Spinal cord (tissue), 10 donors: ENCODE data around the gene CDCA5. TPM values are rescaled to one million over a fixed set of nuclear protein-coding genes. Genes with fewer than 3 reads are reported as not detected.

ENCODE experiments used
- DNase-seq, 6 donors: peaks; one replicate each; pipeline versions ENCODE4 v3.0.0 to v3.0.0-alpha.2; 2013 to 2015; ENCODE audit warnings: low spot score in 6 of 6, low read depth in 4 of 6
- H3K27ac ChIP-seq: one replicate; pipeline ENCODE4 v1.5.1; 2013; ENCODE audit warnings: low read depth, low read length, control low read depth
- H3K27me3 ChIP-seq: one replicate; pipeline ENCODE4 v1.6.1; 2013; ENCODE audit warnings: low read length; ENCODE audit not compliant: control insufficient read depth, insufficient read depth
- H3K36me3 ChIP-seq: one replicate; pipeline ENCODE4 v1.6.1; 2013; ENCODE audit warnings: low read length; ENCODE audit not compliant: control insufficient read depth, insufficient read depth
- H3K4me1 ChIP-seq: one replicate; pipeline ENCODE4 v1.6.1; 2013; ENCODE audit warnings: low read length; ENCODE audit not compliant: control insufficient read depth, insufficient read depth
- H3K4me3 ChIP-seq: one replicate; pipeline ENCODE4 v1.5.1; 2013; ENCODE audit warnings: low read depth, low read length, control low read depth
- H3K9me3 ChIP-seq: one replicate; pipeline ENCODE4 v1.6.1; 2013; ENCODE audit warnings: low read length; ENCODE audit not compliant: control insufficient read depth, insufficient read depth
- WGBS: methylation state at CpG from one replicate; pipeline ENCODE4 v1.1.5; 2013; ENCODE audit warnings: missing lambda C conversion rate; ENCODE audit not compliant: insufficient coverage; 5-methylcytosine and 5-hydroxymethylcytosine counted together
- long read RNA-seq, 4 donors: transcript quantifications; one replicate each; lab custom pipeline, GENCODE V29; 2026
- polyA plus RNA-seq, 2 donors: library from polyadenylated mRNA; unstranded; fragments of 120-200 nt; gene quantifications; one replicate each; pipeline ENCODE4 v1.2.1, GENCODE V29; 2013; ENCODE audit not compliant: insufficient read length in 2 of 2
- total RNA-seq, 2 donors: library from RNA; depleted of rRNA in 1 of 2; stranded (reverse); fragments of 120-200 nt in 1 of 2; fragments of >200 nt in 1 of 2; gene quantifications; one replicate each; pipeline versions ENCODE4 v1.2.3 to v1.2.4, GENCODE V29; 2013 to 2014
- donor health status: healthy.

Gene CDCA5
- total RNA-seq (1 to 10 TPM; 5.4 to 8.7 TPM), polyA plus RNA-seq (10 to 100 TPM; 14.1 to 15.0 TPM)
- long read RNA-seq, donor 1, partial matches to known transcripts = 0 of 3 reads
- long read RNA-seq, donor 1, other reads (novel, unspliced or antisense) = 0 of 3 reads
- long read RNA-seq, donor 2, partial matches to known transcripts = 0 of 1 reads
- long read RNA-seq, donor 2, other reads (novel, unspliced or antisense) = 0 of 1 reads
- long read RNA-seq, donor 3, partial matches to known transcripts = 0 of 1 reads
- long read RNA-seq, donor 3, other reads (novel, unspliced or antisense) = 0 of 1 reads
- long read RNA-seq, donor 4, transcript CDCA5-201 (6 exons, 2,587 nt) = major isoform, 8 of 34 reads
- long read RNA-seq, donor 4, partial matches to known transcripts = 11 of 34 reads
- long read RNA-seq, donor 4, other reads (novel, unspliced or antisense) = 13 of 34 reads

- peak; percentile 85 to 99 (median 93) for DNase-seq
- Histone ChIP-seq H3K27me3 (no peaks in the 10 kb centered on the region), H3K4me1 (peaks cover 24% of the 10 kb centered on the region), H3K4me3 (peak within 1 kb of the TSS; percentile 85), H3K27ac (peak within 1 kb of the TSS; percentile 98), H3K9me3 (no peaks in the 10 kb centered on the region), H3K36me3 (peaks cover 39% of the 10 kb centered on the region)
- WGBS = under 1% methylated on average over 77 of the region's 79 CpGs
Observed at GRCh38 chr11:65083834-65084597, at the start of gene CDCA5, which contains the start of gene ZFPL1. CDCA5 (minus strand) TSS chr11:65084040; CDS start chr11:65083978, 62 bp downstream. ZFPL1 (plus strand) TSS chr11:65084222; CDS start chr11:65084699, 477 bp downstream.

- peak overlapping the region; percentile 95 for H3K4me3 ChIP-seq
- peaks cover 32% of the 10 kb centered on the region for H3K4me1 ChIP-seq
- no peak for DNase-seq
- 62% methylated on average over 14 of the region's 18 CpGs for WGBS
- H3K27ac ChIP-seq = no peak overlapping the region
- no peaks in the 10 kb centered on the region for H3K27me3 ChIP-seq
- peaks cover 55% of the 10 kb centered on the region for H3K36me3 ChIP-seq
- H3K9me3 ChIP-seq = no peaks in the 10 kb centered on the region
Observed at GRCh38 chr11:65132988-65133700, 49.3 kb upstream of the CDCA5 start.

GRCh38 chr11:65132238-65132987 is 48.6 kb upstream of the CDCA5 start:
- H3K27me3 ChIP-seq = no peaks in the 10 kb centered on the region
- no peak overlapping the region for H3K27ac ChIP-seq
- H3K4me3 ChIP-seq = no peak overlapping the region
- DNase-seq = no peak
- 89% methylated on average over 7 of the region's 10 CpGs for WGBS
- no peaks in the 10 kb centered on the region for H3K9me3 ChIP-seq
- H3K4me1 ChIP-seq = peaks cover 32% of the 10 kb centered on the region
- H3K36me3 ChIP-seq = peaks cover 62% of the 10 kb centered on the region

- Histone ChIP-seq H3K4me1 (peaks cover 32% of the 10 kb centered on the region), H3K27me3 (no peaks in the 10 kb centered on the region), H3K4me3 (no peak overlapping the region), H3K9me3 (no peaks in the 10 kb centered on the region), H3K36me3 (peaks cover 66% of the 10 kb centered on the region), H3K27ac (no peak overlapping the region)
- WGBS = 94% methylated on average over 6 of the region's 6 CpGs
- no peak for DNase-seq
Observed at GRCh38 chr11:65131895-65132237, 48.0 kb upstream of the CDCA5 start.

GRCh38 chr11:65131417-65131776 is 47.6 kb upstream of the CDCA5 start:
- Histone ChIP-seq H3K4me3 (no peak overlapping the region), H3K27me3 (no peaks in the 10 kb centered on the region), H3K4me1 (peaks cover 32% of the 10 kb centered on the region), H3K36me3 (peaks cover 71% of the 10 kb centered on the region), H3K27ac (no peak overlapping the region), H3K9me3 (no peaks in the 10 kb centered on the region)
- no peak for DNase-seq
- no CpG with 5 or more reads among the region's 3 CpGs for WGBS

- Histone ChIP-seq H3K27me3 (no peaks in the 10 kb centered on the region), H3K4me3 (no peak overlapping the region), H3K36me3 (peaks cover 77% of the 10 kb centered on the region), H3K4me1 (peaks cover 31% of the 10 kb centered on the region), H3K27ac (no peak overlapping the region), H3K9me3 (no peaks in the 10 kb centered on the region)
- no peak for DNase-seq
- WGBS = 95% methylated on average over 18 of the region's 19 CpGs
Observed at GRCh38 chr11:65130631-65131416, 47.0 kb upstream of the CDCA5 start.

GRCh38 chr11:65129649-65130441 is 46.0 kb upstream of the CDCA5 start:
- H3K27me3 ChIP-seq = no peaks in the 10 kb centered on the region
- 90% methylated on average over 11 of the region's 13 CpGs for WGBS
- H3K4me3 ChIP-seq = no peak overlapping the region
- H3K4me1 ChIP-seq = peaks cover 22% of the 10 kb centered on the region
- no peak for DNase-seq
- peaks cover 86% of the 10 kb centered on the region for H3K36me3 ChIP-seq
- no peak overlapping the region for H3K27ac ChIP-seq
- no peaks in the 10 kb centered on the region for H3K9me3 ChIP-seq
